CD4-positive, CD25-positive, alpha-beta regulatory T cell (primary cell): Measurements from ENCODE around the gene ARHGAP12. TPM values are rescaled to one million over a fixed set of nuclear protein-coding genes. Genes with fewer than 3 reads are reported as not detected.
A peak's percentile ranks its signal among the peaks of the same experiment; 100 is the strongest.

Source experiments
- ATAC-seq, 2 donors: fragments of 150-1000 bp; cut with Tn5 transposase; one replicate each; pipeline ENCODE4 v1.10.0; 2021; ENCODE audit warnings: low read depth in 2 of 2, moderate number of reproducible peaks in 2 of 2, moderate library complexity in 1 of 2
- DNase-seq, 3 donors: peaks; one replicate each; pipeline versions ENCODE4 v3.0.0 to v3.0.0-alpha.2; 2012 to 2022; ENCODE audit warnings: mixed read lengths in 1 of 3
- H3K27ac ChIP-seq: one replicate; pipeline ENCODE4 v1.7.0; 2013; ENCODE audit warnings: mild to moderate bottlenecking, low read length; ENCODE audit not compliant: insufficient read depth, poor library complexity, severe bottlenecking
- H3K27me3 ChIP-seq: one replicate; pipeline ENCODE4 v1.7.0; 2013; ENCODE audit warnings: low read length; ENCODE audit not compliant: control insufficient read depth, insufficient read depth
- H3K36me3 ChIP-seq: one replicate; pipeline ENCODE4 v1.7.0; 2013; ENCODE audit warnings: mild to moderate bottlenecking, low read length, moderate library complexity; ENCODE audit not compliant: control insufficient read depth, insufficient read depth
- H3K4me1 ChIP-seq: 2 replicates; pipeline ENCODE4 v1.7.0; 2013; ENCODE audit warnings: mild to moderate bottlenecking, low read length; ENCODE audit not compliant: insufficient read depth, control insufficient read depth, poor library complexity, severe bottlenecking
- H3K4me3 ChIP-seq: one replicate; pipeline ENCODE4 v1.7.0; 2013; ENCODE audit warnings: low read depth, mild to moderate bottlenecking, low read length, moderate library complexity
- H3K9me3 ChIP-seq, 2 experiments: 1 replicate in 1 of 2; 2 replicates in 1 of 2; pipeline ENCODE4 v1.7.0; 2013; ENCODE audit warnings: low read length in 2 of 2, mild to moderate bottlenecking in 1 of 2, moderate library complexity in 1 of 2; ENCODE audit not compliant: control insufficient read depth in 2 of 2
- H3K27ac Mint-ChIP-seq, 3 donors: one replicate each; pipeline ENCODE4 v1.8.0; 2020 to 2022; ENCODE audit warnings: mild to moderate bottlenecking in 3 of 3, mixed read lengths in 3 of 3, moderate library complexity in 2 of 3
- H3K27me3 Mint-ChIP-seq: one replicate; pipeline ENCODE4 v1.8.0; 2022; ENCODE audit warnings: mild to moderate bottlenecking, mixed read lengths
- H3K36me3 Mint-ChIP-seq: one replicate; pipeline ENCODE4 v1.8.0; 2020; ENCODE audit warnings: mixed read lengths
- H3K4me1 Mint-ChIP-seq, 4 donors: one replicate each; pipeline ENCODE4 v1.8.0; 2020 to 2022; ENCODE audit warnings: mixed read lengths in 4 of 4, mild to moderate bottlenecking in 1 of 4
- H3K4me3 Mint-ChIP-seq, 4 donors: one replicate each; pipeline ENCODE4 v1.8.0; 2020 to 2022; ENCODE audit warnings: mild to moderate bottlenecking in 4 of 4, mixed read lengths in 4 of 4, moderate library complexity in 3 of 4
- H3K9me3 Mint-ChIP-seq, 7 donors: one replicate each; pipeline ENCODE4 v1.8.0; 2020 to 2022; ENCODE audit warnings: mixed read lengths in 7 of 7, mild to moderate bottlenecking in 3 of 7, moderate library complexity in 2 of 7
- polyA plus RNA-seq, 4 donors: library from polyadenylated mRNA; unstranded; fragments of 300-500 nt; fragmentation: Illumina TruSeq; gene quantifications; one replicate each; pipeline ENCODE4 v1.2.3, GENCODE V29; 2021
- total RNA-seq: library from RNA; stranded (reverse); gene quantifications from one replicate; pipeline ENCODE4 v1.2.3, GENCODE V29; 2022

The ARHGAP12 gene
- total and polyA plus RNA-seq, 5 donors from 2014 or later, result 8.8 to 28.3 (median 11.8) TPM

DNA sequence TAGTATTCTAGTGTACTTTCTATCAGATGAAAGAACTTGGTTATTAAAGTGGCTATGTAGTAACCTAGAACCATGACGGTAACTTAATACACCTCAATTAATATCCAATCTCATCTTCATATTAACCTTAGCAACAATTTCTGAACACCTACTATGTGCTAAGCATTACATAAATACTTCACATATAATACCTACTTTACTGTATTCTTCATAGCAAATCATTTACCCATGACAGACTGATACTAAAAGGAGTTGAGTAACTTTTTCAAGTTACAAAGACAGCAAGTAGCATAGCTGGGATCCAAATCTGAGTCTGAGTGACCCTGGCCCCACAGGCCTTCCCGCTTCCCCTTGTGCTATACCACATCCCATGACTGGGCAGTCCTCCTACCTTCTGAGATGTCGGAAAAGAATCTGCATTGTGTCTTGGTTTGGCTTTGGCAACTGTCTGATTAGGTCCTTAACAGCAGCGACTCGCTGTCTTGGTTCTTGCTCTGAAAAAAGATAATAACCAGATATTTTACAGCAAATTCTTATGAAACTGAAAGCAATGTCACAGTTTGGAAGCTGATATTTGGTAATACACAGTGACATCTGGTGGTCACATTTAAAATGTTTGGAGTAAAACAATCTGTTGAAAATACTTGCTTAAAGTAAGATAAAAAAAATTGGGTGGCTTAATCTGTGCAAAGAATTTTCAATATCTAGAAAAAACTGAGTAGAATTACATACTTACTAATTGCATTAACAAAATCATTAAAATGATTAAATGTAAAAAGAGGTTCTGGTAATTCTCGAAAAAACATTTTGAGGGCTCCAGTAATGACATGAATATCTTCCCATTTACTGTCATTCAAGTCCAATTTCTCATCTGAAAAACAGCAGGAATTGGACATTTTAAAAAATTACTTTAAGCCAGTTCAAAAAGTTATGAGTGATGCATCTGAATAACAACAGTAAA, 120.1 kb downstream of the ARHGAP12 start:
- Histone ChIP-seq H3K27me3 (no peaks in the 10 kb centered on the region), H3K4me3 (peak overlapping the region; percentile 71), H3K4me1 (no peaks in the 10 kb centered on the region), H3K9me3 (no peaks in the 10 kb centered on the region), H3K27ac (no peak overlapping the region), H3K36me3 (peaks cover 15% of the 10 kb centered on the region)
- Mint-ChIP-seq H3K27ac (peak overlapping the region in 2 of 3 donors; percentile 48 to 95), H3K36me3 (peaks cover 34% of the 10 kb centered on the region), H3K4me3 (peak overlapping the region in 2 of 4 donors; percentile 55 to 84), H3K4me1 (peaks cover 5 to 7% (median 5%) of the 10 kb centered on the region in 4 donors), H3K9me3 (no peaks in the 10 kb centered on the region), H3K27me3 (no peaks in the 10 kb centered on the region)
- DNase-seq (peak in 2 of 3 donors; percentile 61 to 79), ATAC-seq (peak; percentile 44 to 47)

DNA sequence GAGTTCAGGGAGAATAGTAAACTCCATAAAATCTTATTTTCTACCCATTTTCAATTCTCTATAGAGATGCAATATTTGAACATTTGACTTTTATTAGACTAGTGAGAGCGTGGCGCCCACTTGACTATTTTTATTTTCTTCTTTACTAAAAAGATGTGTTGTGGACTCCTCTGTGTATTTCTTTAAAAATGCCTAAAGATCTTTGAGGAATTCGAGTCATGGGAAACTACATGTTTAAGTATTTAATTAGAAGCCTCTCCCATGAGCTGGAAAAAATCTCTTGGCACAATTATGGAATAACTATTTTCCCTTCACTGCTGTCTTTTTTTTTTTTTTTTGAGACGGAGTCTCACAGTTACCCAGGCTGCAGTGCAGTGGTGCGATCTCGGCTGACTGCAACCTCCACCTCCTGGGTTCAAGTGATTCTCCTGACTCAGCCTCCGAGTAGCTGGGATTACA, 124.2 kb downstream of the ARHGAP12 start:
- Histone ChIP-seq H3K4me1 (no peaks in the 10 kb centered on the region), H3K36me3 (peaks cover 12% of the 10 kb centered on the region), H3K4me3 (no peak overlapping the region), H3K9me3 (no peaks in the 10 kb centered on the region), H3K27me3 (no peaks in the 10 kb centered on the region), H3K27ac (no peak overlapping the region)
- no peaks in the 10 kb centered on the region for H3K27me3 Mint-ChIP-seq
- H3K4me1 Mint-ChIP-seq, result peaks cover 5 to 7% (median 6%) of the 10 kb centered on the region in 4 donors
- H3K9me3 Mint-ChIP-seq, result no peaks in the 10 kb centered on the region
- no peak for DNase-seq
- no peak overlapping the region for H3K4me3 Mint-ChIP-seq
- peak overlapping the region in 1 of 3 donors; percentile 34 for H3K27ac Mint-ChIP-seq
- peaks cover 25% of the 10 kb centered on the region for H3K36me3 Mint-ChIP-seq
- no peak for ATAC-seq

DNA sequence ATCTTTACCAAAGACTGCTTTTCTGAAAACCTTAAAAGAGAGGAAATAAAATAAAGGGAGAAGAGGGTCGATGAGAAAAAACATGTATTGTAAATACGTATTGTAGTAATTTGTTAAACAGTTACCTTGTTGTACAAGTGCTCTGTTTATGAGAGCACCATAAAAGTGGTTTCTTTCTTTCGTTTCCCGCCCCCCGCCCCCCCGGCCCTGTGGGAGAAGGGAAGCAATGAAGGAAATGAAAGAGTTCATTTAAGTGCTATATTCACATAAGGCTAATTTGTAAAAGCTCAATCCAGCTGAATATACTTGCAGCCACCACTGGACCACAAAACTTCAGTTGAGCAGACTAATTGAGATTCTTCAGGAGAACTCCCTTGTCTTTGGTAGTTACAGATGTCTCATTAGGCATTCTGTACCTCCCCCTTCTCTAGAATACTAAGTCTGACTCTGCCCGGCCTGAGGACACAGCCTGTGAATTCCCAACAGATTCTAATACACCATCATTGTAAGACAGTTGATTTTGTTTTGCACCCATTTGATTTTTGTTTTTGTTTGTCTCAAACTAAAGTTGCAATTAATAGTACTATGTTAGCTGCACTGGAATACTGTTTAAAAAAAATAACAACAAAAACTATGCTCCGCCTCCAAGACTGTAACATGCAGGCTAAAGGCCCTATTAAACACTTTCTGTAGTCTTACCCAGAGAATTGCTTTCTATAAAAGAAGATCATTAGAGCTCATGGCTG, 124.9 kb downstream of the ARHGAP12 start:
- no peak for ATAC-seq
- H3K9me3 Mint-ChIP-seq, result no peaks in the 10 kb centered on the region
- Histone ChIP-seq H3K4me1 (no peaks in the 10 kb centered on the region), H3K4me3 (no peak overlapping the region), H3K27ac (no peak overlapping the region), H3K9me3 (no peaks in the 10 kb centered on the region), H3K36me3 (peaks cover 9% of the 10 kb centered on the region), H3K27me3 (no peaks in the 10 kb centered on the region)
- peaks cover 25% of the 10 kb centered on the region for H3K36me3 Mint-ChIP-seq
- no peak overlapping the region for H3K4me3 Mint-ChIP-seq
- H3K4me1 Mint-ChIP-seq, result peaks cover 4 to 7% (median 5%) of the 10 kb centered on the region in 4 donors
- no peak for DNase-seq
- peak overlapping the region in 1 of 3 donors; percentile 34 for H3K27ac Mint-ChIP-seq
- no peaks in the 10 kb centered on the region for H3K27me3 Mint-ChIP-seq

DNA sequence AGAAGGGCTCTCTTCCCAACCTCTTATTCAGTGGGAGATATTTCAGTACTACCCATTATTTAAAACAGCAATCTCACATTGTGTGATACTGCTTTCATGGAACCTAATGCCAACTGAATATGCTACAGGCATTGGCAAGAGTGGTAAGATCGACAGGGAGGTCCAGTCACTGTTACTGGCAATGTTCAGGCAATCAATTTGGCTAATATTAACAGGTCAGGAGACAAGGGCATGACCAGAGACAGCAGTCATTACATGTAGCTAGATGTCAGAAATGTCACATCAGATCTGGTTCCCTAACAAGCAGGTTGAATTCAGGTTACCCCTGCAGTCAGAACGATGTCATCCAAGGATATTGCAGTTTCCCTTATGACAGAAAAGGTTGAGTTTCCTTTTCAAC, 129.4 kb downstream of the ARHGAP12 start:
- Histone ChIP-seq H3K4me1 (no peaks in the 10 kb centered on the region), H3K9me3 (no peaks in the 10 kb centered on the region), H3K36me3 (no peaks in the 10 kb centered on the region), H3K27me3 (no peaks in the 10 kb centered on the region), H3K27ac (no peak overlapping the region), H3K4me3 (no peak overlapping the region)
- H3K27me3 Mint-ChIP-seq, result no peaks in the 10 kb centered on the region
- H3K36me3 Mint-ChIP-seq, result peaks cover 5% of the 10 kb centered on the region
- ATAC-seq, result no peak
- H3K4me1 Mint-ChIP-seq, result peaks cover 0 to 1% (median 0%) of the 10 kb centered on the region in 4 donors
- H3K27ac Mint-ChIP-seq, result peak overlapping the region in 1 of 3 donors; percentile 47
- no peak for DNase-seq
- H3K9me3 Mint-ChIP-seq, result no peaks in the 10 kb centered on the region
- no peak overlapping the region for H3K4me3 Mint-ChIP-seq

DNA sequence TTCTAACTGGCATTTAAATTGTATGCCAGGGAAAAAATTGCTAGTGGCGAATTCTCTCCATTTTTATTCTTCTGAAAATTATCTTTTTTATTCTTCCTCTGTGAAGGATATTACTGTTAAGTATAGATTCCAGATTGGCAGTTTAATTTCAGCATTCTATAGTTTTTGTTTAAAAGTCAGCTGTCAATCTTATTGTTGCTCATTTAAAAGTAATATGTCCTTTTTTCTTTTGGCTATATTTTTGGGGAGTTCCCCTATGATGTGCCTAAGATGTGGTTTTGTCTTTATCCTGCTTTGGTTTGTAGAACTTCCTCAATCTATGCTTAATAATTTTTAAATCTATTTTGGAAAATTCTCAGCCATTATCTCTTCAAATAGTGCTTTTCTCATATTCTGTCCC, 135.9 kb downstream of the ARHGAP12 start:
- Mint-ChIP-seq H3K4me3 (peak overlapping the region in 1 of 4 donors; percentile 58), H3K27ac (no peak overlapping the region)

DNA sequence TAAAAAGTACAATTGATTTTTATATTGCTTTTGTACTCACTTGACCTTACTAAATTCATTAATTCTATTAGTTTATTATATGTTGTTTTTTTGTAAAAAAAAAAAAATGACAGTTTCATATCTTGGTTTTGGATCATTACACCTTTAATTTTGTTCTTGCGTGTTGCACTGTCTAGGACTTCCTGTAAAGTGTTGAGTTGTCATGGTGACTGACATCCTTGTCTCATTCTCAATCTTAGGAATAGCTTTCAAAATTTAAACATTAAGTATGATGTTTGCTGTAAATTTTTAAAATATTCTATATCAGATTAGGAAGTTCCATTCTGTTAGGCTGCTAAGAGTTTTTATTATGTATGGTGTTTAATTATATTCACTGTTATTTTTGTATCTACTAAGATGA, 139.1 kb downstream of the ARHGAP12 start:
- H3K27me3 Mint-ChIP-seq, result peaks cover 7% of the 10 kb centered on the region
- no peak overlapping the region for H3K27ac Mint-ChIP-seq
- peaks cover 0 to 3% of the 10 kb centered on the region in 2 experiments for H3K9me3 ChIP-seq
- peaks cover 2% of the 10 kb centered on the region for H3K27me3 ChIP-seq
- no peak overlapping the region for H3K27ac ChIP-seq
- no peaks in the 10 kb centered on the region for H3K4me1 ChIP-seq
- ATAC-seq (no peak), DNase-seq (peak in 2 of 3 donors; percentile 16 to 27)
- H3K4me1 Mint-ChIP-seq, result peaks cover 0 to 10% (median 5%) of the 10 kb centered on the region in 4 donors
- H3K4me3 Mint-ChIP-seq, result no peak overlapping the region
- H3K36me3 ChIP-seq, result no peaks in the 10 kb centered on the region
- peaks cover 0 to 4% (median 0%) of the 10 kb centered on the region in 7 donors for H3K9me3 Mint-ChIP-seq
- H3K36me3 Mint-ChIP-seq, result no peaks in the 10 kb centered on the region
- no peak overlapping the region for H3K4me3 ChIP-seq

More for the DNA sequence above, 135.9 kb downstream of the ARHGAP12 start:
- H3K4me1 ChIP-seq, result no peaks in the 10 kb centered on the region
- ATAC-seq, result no peak
- Mint-ChIP-seq H3K36me3 (no peaks in the 10 kb centered on the region), H3K9me3 (peaks cover 0 to 4% (median 0%) of the 10 kb centered on the region in 7 donors), H3K27me3 (peaks cover 7% of the 10 kb centered on the region), H3K4me1 (peaks cover 0 to 10% (median 5%) of the 10 kb centered on the region in 4 donors)
- H3K27ac ChIP-seq, result no peak overlapping the region
- H3K9me3 ChIP-seq, result peaks cover 0 to 3% of the 10 kb centered on the region in 2 experiments
- peaks cover 2% of the 10 kb centered on the region for H3K27me3 ChIP-seq
- no peaks in the 10 kb centered on the region for H3K36me3 ChIP-seq
- no peak for DNase-seq
- no peak overlapping the region for H3K4me3 ChIP-seq

DNA sequence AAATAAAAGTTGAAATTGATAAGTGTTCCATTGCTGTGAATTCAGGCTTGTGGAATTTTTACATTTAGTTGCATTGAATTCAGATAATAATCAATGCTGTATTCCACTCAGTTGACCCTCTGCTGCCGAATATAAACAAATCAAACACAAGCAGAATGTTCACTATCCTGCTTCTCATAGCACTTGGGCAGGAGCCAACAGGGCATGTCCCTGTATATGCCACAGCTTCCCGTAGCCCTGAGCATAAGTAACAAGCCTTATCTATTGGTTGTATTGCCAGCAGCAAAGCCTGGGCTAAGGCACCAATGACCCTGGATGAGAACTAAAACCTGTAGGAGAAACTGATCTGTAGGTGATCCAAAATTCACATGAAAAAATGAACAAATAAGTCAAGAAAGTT, 145.9 kb downstream of the ARHGAP12 start:
- H3K4me1 Mint-ChIP-seq, result peaks cover 0 to 3% (median 0%) of the 10 kb centered on the region in 4 donors
- Histone ChIP-seq H3K27me3 (no peaks in the 10 kb centered on the region), H3K4me3 (no peak overlapping the region), H3K36me3 (no peaks in the 10 kb centered on the region), H3K4me1 (no peaks in the 10 kb centered on the region), H3K9me3 (no peaks in the 10 kb centered on the region), H3K27ac (no peak overlapping the region)
- DNase-seq (no peak), ATAC-seq (no peak)
- peaks cover 10% of the 10 kb centered on the region for H3K27me3 Mint-ChIP-seq
- no peaks in the 10 kb centered on the region for H3K9me3 Mint-ChIP-seq
- H3K4me3 Mint-ChIP-seq, result no peak overlapping the region
- no peaks in the 10 kb centered on the region for H3K36me3 Mint-ChIP-seq
- no peak overlapping the region for H3K27ac Mint-ChIP-seq
